Activated CD4-positive, CD25-positive, alpha-beta regulatory T cell treated with anti-CD3 and anti-CD28 coated beads, Interleukin-2, amount 50 U/mL, for 24 hours (primary cell): ENCODE data around the gene ALAD.

Experiments
- ATAC-seq, 2 donors: fragments of 150-1000 bp; cut with Tn5 transposase; one replicate each; pipeline ENCODE4 v1.10.0; 2021; ENCODE audit warnings: mild to moderate bottlenecking in 1 of 2, moderate library complexity in 1 of 2

ALAD gene

GRCh38 chr9:113343732-113344231 lies 57.3 kb downstream of the ALAD start:
- ATAC-seq = no peak

GRCh38 chr9:113341712-113342410 lies 59.2 kb downstream of the ALAD start:
- ATAC-seq = no peak

GRCh38 chr9:113340011-113340699 lies 60.9 kb downstream of the ALAD start, which contains the start of gene WDR31:
WDR31 (minus strand) TSS chr9:113340275; CDS start chr9:113332022, 8,253 bp downstream.
- ATAC-seq = peak; percentile 98

- no peak for ATAC-seq
Measured at GRCh38 chr9:113337714-113338113, 63.4 kb downstream of the ALAD start.
